Umbilical cord (tissue), 2 donors: ENCODE data around the gene CABCOCO1. TPM values are rescaled to one million over a fixed set of nuclear protein-coding genes. Genes with fewer than 3 reads are reported as not detected.

Experiments used
- DNase-seq: peaks from one replicate; pipeline ENCODE4 v3.0.0-alpha.2; 2015; ENCODE audit warnings: low spot score
- total RNA-seq: library from RNA; depleted of rRNA; stranded (reverse); fragments of >200 nt; gene quantifications from one replicate; pipeline ENCODE4 v1.2.3, GENCODE V29; 2014; ENCODE audit warnings: low replicate concordance; ENCODE audit not compliant: insufficient read depth

CABCOCO1 gene, protein sequence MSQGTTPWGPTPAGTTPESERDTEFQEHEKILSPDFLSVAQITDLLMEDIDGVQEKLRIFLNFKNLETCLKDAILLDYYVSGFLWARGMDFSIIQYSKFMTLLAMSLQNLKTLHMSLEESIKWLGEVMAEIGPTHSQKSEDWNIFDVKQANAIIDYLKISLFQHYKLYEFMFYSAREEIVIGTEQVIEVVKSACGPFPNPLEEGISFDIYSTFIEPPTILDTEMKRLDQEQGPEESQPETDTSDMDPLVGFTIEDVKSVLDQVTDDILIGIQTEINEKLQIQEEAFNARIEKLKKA
- total RNA-seq: 9.1 TPM

DNA sequence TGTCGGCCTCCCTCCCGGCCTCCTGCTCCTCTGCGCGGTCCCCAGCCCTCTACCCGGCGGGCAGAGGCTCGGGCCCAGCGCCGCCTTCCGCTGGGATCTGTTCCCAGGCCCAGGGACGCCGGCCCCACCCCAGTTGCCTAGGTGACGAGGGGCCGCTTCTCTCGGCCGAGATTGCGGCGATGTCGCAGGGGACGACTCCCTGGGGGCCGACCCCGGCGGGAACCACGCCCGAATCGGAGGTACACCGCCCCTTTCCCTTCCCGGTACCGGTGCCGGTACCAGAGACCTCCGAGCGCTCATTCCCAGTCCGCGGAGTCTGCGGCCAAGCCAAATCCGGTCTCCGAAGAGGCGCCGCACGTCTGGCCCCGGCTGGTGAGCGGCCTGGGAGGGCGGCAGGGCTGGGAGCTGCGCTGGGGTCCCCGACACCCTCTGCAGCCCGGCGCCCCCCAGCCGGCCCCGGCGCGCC lies at the start of gene CABCOCO1:
Gene CABCOCO1 (plus strand): TSS at position 136 of the 466 bp plus-strand sequence. CDS start 44 bp downstream, at position 180.
- peak; percentile 82 for DNase-seq

DNA sequence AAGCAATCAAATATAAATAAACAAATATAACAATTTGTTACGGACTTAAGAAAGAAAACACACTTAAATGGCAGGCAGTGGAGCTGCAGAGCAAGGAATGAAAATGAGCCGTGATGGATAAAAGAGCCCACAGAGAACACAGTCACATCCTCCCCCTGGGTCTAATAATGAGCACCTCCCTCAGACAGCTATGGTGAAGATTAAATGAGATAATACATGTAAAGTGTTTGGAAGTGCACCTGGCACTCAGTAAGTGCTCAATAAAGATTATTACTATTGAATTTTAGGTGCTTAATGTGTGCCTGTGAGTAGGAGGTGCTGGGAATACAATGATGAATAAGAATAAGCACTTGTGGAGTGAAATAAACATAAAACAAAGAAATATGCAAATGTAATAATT lies 49.1 kb upstream of the CABCOCO1 start:
- DNase-seq: no peak

DNA sequence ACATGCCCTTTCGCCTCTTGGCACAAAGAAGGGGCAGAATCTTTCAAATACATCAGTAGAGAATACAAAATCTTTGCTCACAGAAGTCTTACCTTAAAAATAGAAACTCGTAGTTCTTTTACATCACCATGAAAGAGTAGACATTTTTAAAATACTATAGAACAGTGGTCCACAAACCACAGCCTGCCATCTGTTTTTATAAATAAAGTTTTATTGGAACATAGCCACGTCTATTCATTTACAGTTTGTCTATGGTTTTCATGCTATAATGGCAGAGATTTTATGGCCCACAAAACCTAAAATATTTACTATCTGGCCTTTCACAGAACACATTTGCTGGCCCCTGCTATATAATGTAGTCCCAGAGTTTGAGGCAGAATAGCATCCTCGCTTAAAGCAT lies 46.1 kb upstream of the CABCOCO1 start:
- no peak for DNase-seq

DNA sequence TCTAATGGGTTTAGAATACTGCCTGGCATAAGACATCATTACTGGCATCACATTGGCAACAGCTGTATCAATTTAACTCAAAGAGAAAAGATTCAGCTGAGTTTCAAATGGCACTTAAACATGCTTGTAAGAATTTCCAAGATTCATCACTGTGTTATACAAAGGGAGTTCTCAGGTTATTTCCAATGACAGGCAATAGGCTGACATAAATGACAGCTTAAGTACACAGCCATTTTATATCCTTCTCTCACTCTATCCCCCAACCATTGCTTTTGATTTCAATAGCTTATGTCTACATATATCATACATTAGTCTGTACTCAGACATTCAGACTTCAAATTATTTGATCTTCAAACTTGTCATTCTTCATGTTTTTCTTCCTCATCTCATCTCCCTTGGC lies 45.5 kb upstream of the CABCOCO1 start:
- DNase-seq: no peak

DNA sequence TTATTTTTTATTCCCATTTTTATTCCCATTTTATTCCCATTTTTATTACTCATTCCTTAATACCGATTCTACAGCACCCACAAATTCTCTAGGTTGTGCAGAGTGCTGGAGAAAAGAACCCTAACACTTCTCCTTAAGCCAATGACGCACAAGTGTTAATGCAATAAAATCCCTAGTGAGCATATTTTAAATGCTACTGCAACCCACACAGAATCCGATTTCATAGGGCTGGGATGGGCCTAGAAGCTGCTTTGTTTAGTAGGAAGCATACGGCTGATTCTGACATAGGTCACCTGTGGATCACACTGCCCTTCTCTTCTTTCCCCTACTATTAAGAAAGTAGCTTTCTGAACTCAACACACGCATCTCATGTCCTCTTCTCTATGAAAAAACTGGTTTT lies 45.1 kb upstream of the CABCOCO1 start:
- DNase-seq: no peak

DNA sequence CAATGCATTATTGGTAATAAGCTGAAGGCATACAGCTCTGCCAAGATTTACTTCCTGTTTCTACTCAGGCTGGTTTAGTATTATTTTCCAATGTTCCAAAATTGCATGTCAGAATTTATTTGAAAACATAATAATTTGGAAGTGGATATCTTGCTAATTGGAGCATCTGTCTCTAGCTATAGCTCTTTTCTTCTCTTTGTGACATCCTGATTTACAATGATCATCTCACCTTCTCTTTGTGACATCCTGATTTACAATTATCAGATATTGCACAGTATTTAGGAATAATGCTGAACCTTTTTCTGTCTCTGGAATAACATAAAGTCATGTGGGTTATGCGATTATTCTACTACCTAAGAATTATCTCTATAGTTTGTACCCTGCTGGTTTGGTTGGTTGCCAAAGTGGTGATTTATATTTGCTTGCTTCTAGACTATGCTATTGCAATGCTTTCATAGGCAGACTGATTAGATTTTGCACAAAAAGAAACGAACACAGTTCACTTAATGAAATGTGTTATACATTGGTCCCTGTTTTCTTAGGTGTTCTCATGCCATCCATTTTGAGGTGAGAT lies 44.3 kb upstream of the CABCOCO1 start:
- peak; percentile 19 for DNase-seq

DNA sequence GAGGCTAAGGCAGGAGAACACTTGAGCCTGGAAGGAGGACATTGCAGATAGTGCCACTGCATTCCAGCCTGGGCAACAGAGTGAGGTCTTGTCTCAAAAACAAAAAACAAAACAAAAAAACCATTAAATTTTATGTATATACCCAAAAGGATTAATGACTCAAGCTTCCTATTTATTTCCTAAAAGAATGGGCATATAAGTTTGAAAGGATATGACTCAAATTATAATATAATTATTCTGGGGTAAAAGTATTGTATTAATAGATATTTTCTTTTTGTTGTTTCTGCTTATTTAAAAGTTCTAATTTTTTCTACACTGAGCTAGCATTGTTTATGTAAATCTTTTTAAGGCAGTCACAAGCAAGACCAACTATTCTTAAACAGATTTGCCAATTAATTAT lies 42.2 kb upstream of the CABCOCO1 start:
- no peak for DNase-seq

DNA sequence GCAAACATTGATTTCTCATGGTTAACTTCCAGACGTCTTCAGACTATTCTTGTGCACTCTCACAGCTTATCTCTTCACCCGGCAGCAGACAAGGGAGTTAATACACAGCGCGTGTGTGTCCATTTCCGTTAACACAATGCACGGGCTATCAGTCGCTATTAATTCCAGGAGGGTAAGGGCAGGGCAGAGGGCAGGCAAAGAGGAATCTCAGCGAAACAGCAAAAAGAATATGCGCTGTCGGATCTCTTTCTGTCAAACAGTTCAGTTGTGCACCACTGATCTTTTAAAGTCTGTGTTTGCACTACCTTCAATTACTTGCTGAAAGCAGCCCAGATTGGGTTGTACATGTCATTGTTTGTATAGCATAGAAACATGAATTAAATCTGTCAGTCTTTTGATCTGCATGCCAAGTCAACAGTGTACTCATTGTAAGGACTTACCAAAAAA lies 41.1 kb upstream of the CABCOCO1 start:
- peak; percentile 28 for DNase-seq

DNA sequence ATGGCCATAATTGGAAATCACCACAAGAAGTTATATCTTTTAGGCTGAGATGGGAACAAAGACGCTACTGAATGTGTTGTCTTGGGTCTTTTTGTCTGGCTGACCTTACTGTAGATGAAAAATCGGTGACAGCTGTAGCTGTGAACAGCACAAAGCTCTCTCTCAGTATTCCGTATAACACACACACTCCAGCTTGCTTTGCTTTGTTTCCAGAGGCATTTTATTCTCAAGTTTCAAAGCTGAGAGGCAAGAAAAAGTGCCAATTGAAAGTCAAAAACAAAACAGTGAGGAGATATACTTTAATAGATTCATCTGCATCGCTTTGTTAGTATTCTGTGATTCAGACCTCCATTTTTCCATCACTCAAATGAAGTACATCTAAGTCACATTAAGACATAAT lies 39.6 kb upstream of the CABCOCO1 start:
- peak; percentile 11 for DNase-seq

DNA sequence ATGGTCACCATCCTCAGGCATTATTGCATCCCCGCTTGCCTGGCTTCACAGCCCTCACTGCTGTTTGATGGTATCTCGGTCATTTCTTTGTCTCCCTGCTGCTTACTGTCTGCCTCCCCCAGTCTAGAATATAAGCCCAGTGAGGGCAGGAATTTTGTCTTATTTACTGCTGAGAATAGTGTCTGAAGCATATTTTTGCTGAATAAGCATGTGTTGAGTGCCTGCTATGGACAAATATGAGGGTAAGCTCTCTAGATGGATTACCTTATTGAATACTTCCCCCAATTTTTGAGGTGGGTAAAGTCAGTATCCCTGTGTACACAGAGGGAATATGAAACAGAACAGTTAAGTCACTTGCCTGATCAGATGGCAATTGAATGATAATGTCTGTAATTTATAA lies 36.5 kb upstream of the CABCOCO1 start:
- no peak for DNase-seq

DNA sequence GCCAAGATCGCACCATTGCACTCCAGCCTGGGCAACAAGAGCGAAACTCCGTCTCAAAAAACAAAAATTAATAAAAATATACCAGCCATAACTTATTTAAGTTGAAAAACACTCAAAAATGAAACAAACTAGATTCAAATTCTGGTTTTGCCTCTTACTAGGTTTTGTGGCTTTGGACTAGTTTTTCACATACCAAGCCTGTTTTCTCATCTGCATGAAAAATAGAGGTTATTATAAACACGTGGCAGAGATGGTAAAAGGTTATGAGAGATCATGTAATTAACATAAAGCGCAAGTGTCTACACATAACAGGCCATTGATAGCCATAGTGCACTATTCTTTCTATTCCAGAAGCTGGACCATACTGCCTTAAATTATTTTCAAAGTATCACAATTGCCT lies 35.5 kb upstream of the CABCOCO1 start:
- no peak for DNase-seq

DNA sequence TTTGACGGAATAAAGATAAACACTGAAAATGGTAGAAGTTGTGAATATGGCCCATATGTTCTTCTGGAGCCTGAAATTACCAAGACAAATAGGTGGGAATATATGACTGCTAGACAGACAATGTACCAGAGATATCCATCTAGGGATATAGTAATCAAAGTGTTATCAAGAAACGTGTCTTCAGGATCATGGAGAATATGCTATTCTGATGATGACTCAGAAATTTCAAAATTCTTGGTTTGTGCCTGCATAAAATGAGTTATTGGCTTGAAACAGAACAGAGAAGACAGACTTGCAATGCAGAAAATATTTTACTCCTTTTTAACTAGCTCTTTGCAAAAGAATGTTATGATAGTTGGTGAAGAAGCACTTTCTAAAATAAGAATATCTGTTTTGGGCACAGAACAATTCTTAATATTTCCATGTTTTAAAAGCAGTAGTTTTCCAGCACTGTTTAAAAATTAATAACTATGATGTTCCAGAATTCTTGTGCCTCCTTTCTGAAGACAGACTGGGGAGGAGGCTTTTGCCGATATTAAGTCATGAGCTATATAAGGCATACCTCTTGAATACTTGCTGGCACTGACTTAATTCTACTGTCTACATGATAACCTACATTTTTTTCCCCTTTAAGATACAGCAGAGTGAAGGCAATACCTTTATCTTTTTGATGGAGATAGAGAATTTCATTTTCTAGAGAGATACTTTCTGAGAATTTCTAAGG lies 34.4 kb upstream of the CABCOCO1 start:
- DNase-seq: peak; percentile 80

DNA sequence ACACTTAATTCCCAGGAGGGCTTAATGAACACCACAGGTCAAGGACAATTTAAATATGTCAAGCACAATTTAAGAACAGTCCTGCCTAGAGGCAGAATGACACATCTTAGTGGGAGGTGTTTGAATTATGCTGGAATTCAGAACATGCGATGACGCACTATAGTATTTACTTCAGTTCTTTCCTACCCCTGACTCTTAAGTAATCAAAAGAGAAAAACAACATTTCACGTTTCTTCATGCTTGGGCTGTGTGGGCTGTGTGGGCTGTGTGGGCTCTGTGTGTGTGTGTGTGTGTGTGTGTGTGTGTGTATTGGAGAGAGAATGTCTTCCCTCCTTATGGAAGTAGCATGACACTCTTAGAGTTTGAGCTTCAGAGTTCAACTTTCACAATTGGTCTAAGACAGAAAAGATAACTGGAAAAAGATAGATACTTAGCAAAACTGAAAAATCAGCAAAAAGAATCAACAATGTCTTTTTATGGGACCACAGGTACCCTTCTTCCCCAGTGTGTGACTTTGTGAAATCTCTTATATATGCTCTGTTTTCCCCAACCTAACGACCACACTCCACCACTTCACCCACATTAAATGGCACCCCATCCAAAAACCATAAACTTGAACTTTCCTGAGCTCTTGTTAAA lies 33.7 kb upstream of the CABCOCO1 start:
- DNase-seq: peak; percentile 82

DNA sequence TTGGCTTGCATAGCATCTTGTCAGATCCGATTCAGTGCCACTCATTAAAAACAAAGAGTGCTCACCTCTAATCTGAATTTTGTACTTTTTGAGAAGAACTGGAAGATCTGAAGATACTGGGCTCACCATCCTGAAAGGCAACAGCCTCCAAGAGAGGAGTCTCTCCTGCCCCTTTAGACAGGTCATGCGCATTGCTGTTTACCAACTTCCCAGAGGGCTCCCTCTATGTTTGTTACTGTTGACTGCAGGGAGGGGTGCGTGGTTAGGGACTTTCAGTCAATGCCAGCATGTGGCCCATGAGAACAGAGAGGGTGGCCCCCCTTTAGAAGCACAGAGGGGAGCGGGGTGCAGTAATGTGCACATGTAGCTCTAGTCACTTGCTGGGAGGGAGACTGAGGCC lies 33.2 kb upstream of the CABCOCO1 start:
- no peak for DNase-seq

DNA sequence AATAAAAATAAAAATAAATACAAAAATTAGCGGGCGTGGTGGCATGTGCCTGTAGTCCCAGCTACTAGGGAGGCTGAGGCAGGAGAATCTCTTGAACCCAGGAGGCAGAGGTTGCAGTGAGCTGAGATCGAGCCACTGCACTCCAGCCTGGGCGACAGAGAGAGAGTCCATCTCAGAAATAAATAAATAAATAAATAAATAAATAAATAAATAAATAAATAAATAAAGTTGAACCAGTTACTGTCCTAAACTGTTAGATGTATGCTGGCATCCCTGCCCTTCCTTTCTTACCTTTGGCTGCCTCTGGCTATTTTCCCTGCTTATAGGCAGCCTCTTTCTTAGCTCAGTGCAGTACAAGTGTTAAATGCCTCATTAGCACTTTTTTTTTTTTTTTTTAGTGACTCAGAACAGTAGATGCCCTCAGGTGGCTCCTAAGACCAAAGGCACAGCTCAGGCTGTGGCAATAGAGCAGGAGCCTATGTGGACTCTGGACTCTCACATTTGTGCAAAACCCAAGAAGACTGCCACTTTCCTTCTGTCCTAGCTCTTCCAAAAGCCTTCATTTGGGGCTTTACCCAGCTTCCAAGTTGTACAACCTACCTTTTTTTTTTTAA lies 30.6 kb upstream of the CABCOCO1 start:
- DNase-seq: no peak

DNA sequence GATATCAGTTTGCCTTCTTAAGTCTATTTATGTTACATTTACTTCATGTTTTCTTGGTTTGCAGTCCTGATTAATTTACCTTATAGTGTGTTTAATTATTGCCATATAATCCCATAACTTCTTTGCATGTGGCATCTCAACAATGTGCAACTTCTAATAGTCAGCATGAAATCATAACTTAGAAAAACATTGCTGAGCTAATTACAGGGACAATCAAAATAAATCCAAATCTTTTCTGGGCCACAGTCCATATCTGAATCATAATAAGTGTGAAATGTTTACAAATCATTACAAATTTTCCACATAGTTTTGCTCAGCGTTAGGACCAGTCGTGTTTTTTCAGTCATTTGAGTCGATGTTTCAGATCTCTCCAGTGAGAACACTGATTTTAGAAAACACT lies 29.1 kb upstream of the CABCOCO1 start:
- DNase-seq: no peak

DNA sequence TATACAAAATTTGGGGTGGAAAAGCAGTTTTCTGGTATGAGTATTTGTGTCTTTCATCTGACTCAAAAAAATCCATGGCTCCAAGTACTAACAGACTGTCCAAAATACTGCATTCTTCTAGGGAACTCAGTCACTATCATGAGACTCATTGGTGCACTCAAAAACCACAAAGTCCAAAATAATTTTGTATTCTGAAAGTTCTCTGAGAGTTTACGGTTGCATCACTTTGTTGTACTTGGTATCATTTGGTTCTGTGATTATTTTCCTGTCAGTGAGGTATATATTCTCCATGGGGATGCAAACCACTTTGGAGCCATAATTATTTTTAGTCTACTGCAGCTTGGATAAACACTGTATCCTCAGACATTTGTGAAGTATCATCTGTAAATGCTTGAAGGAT lies 28.0 kb upstream of the CABCOCO1 start:
- no peak for DNase-seq

DNA sequence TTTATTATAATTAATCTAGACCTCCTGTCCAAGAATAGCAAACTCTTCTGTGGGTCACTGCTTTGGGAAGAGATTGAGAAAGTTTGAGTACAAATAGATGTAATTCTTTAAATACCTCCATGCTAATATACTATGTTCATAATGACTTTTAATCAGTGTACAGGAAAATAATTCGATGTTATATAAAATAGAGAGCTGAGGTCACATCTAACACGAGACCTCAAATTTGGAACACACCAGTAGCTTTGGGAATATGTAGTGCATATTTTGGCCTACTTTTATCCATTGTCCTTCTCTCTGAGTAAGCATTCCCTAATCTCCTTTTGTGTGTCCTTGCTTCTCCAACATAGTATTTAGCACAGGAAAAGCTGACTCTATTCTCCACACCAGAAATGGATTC lies 27.3 kb upstream of the CABCOCO1 start:
- DNase-seq: no peak

DNA sequence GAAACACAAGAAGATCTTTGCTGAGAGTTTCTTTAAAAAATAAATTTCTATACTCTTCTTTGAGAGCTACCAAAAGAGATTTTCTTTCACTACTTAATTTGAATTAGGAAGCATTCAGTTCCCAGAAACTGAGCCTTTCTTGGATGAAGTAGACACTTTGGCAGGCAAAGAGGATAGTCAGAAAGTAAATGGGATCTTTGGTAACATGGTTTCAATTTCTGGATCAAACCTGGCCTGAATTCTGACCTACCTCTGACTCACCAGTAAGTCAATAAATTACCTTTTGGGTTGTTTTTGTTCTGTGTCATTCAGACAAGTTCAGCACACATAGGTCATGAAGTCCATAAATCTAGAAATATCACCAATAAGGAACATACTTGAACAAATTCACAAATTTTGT lies 26.8 kb upstream of the CABCOCO1 start:
- DNase-seq: no peak

DNA sequence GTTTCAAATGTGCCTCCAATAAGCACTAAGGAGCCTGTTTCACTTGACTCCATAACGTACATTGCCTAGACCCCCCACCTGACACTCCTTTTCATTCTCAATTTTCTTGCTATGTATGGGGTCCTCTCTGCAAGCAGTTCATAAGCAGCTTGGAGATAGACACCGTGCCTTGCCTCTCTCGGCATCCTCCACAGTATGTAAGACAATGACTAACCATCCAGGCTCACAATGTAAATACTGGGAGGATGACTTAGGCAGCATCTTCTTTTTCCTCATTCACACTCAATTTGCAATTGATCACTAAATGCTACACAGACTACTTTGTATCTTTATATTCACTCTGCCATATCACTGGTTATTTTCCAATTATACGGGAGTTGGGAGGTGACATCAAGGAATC lies 22.8 kb upstream of the CABCOCO1 start:
- no peak for DNase-seq

DNA sequence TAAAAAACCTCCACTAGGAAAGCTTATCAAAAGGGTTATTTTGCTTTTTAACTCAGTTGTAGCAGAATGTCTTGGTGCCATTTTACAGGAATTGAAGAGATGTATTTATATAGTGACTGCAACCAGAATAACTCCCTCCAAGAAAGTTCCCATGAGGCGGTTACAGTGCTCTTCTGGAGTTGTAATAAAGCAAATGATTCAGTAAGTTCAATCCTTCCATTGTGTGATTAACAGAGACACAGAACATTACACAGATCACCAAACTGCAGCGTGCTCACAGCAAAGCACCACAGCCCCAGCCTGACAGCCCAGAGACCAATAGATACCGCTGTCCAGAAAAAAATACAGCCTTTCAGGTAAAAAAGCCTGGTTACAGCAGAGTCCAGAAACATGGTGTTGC lies 21.9 kb upstream of the CABCOCO1 start:
- peak; percentile 48 for DNase-seq

DNA sequence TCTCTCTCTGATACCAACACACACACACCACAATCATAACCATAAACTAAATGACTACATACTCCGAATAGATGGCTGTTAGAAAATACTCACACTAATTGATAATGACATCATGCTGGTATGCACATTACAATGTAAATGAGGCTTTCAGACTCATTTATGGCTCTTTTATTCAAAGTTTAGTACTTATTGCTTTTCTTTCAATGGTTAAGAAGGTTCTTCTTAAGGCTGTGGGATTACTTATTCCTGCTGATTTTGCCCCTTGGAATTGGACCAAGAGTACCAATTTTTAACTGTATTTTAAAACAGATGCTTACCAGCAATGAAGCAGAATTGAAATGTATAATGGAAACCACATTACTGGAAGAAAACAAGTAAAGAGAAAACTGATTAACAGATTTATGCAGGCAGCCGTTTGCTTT lies 20.6 kb upstream of the CABCOCO1 start:
- DNase-seq: no peak
